ENCODE data around the gene FICD. TPM values are rescaled to one million over a fixed set of nuclear protein-coding genes. Genes with fewer than 3 reads are reported as not detected.
A peak's percentile ranks its signal among the peaks of the same experiment; 100 is the strongest.

The FICD gene
- total and polyA plus RNA-seq, 9 of the 15 experiments (the other 6 are each of a cell fraction or from before 2014, with no cell fraction given) = 0.88 to 4.5 (median 1.9) TPM

GRCh38 chr12:108514973-108515814 lies at the start of gene FICD (continued):
- TF ChIP-seq, protein P1, sequence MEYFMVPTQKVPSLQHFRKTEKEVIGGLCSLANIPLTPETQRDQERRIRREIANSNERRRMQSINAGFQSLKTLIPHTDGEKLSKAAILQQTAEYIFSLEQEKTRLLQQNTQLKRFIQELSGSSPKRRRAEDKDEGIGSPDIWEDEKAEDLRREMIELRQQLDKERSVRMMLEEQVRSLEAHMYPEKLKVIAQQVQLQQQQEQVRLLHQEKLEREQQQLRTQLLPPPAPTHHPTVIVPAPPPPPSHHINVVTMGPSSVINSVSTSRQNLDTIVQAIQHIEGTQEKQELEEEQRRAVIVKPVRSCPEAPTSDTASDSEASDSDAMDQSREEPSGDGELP (CRISPR knock-in tag; IDR thresholded peaks at IDR 0.05; ENCODE audit: borderline replicate concordance) = peak; percentile 80; the same call in 1 of the 2 replicates
- no peak for TF ChIP-seq ZNF583 (CRISPR knock-in tag; IDR thresholded peaks at IDR 0.05)
- no peak for TF ChIP-seq E2F3 (CRISPR knock-in tag; IDR thresholded peaks at IDR 0.05)
- TF ChIP-seq SIN3A (IDR thresholded peaks at IDR 0.05; ENCODE audit: borderline replicate concordance in 2 of 2, control insufficient read depth in 1 of 2, low read depth in 2 of 2, low read length in 2 of 2) = peak in 1 of 2 experiments; percentile 48; a peak in 2 of 4 replicates
- no peak for TF ChIP-seq ZKSCAN8 (CRISPR knock-in tag; IDR thresholded peaks at IDR 0.05)
- TF ChIP-seq ZBTB7A (IDR thresholded peaks at IDR 0.05; ENCODE audit: borderline replicate concordance, control insufficient read depth, low read depth, low read length) = 0 out of 2 replicates have a peak, but pooled peaks have one; percentile 26
- TF ChIP-seq POLR2H (tag; IDR thresholded peaks at IDR 0.05; ENCODE audit: low read depth) = peak; percentile 62
- TF ChIP-seq, protein P2, sequence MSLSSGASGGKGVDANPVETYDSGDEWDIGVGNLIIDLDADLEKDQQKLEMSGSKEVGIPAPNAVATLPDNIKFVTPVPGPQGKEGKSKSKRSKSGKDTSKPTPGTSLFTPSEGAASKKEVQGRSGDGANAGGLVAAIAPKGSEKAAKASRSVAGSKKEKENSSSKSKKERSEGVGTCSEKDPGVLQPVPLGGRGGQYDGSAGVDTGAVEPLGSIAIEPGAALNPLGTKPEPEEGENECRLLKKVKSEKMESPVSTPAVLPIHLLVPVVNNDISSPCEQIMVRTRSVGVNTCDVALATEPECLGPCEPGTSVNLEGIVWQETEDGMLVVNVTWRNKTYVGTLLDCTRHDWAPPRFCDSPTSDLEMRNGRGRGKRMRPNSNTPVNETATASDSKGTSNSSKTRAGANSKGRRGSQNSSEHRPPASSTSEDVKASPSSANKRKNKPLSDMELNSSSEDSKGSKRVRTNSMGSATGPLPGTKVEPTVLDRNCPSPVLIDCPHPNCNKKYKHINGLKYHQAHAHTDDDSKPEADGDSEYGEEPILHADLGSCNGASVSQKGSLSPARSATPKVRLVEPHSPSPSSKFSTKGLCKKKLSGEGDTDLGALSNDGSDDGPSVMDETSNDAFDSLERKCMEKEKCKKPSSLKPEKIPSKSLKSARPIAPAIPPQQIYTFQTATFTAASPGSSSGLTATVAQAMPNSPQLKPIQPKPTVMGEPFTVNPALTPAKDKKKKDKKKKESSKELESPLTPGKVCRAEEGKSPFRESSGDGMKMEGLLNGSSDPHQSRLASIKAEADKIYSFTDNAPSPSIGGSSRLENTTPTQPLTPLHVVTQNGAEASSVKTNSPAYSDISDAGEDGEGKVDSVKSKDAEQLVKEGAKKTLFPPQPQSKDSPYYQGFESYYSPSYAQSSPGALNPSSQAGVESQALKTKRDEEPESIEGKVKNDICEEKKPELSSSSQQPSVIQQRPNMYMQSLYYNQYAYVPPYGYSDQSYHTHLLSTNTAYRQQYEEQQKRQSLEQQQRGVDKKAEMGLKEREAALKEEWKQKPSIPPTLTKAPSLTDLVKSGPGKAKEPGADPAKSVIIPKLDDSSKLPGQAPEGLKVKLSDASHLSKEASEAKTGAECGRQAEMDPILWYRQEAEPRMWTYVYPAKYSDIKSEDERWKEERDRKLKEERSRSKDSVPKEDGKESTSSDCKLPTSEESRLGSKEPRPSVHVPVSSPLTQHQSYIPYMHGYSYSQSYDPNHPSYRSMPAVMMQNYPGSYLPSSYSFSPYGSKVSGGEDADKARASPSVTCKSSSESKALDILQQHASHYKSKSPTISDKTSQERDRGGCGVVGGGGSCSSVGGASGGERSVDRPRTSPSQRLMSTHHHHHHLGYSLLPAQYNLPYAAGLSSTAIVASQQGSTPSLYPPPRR (CRISPR knock-in tag; IDR thresholded peaks at IDR 0.05; ENCODE audit: borderline replicate concordance) = no peak

Measured in K562 (cell line).